Heart right ventricle (tissue), 16 donors: ENCODE data around the gene LAG3. TPM values are rescaled to one million over a fixed set of nuclear protein-coding genes. Genes with fewer than 3 reads are reported as not detected.
A peak's percentile ranks its signal among the peaks of the same experiment; 100 is the strongest.

Experiments
- ATAC-seq, 8 donors: fragments of 200-7000 bp; cut with Tn5 transposase; one replicate each; pipeline ENCODE4 v1.9.1; 2020; ENCODE audit warnings: mild to moderate bottlenecking in 8 of 8, moderate library complexity in 8 of 8, moderate number of reproducible peaks in 1 of 8
- DNase-seq, 2 donors: peaks; one replicate each; pipeline ENCODE4 v3.0.0-alpha.2; 2020
- H3K27ac ChIP-seq, 10 donors: fragments of 200-600 bp; sonication (generic) in 2 of 10; one replicate each; pipeline versions ENCODE4 v1.5.0 to v1.8.0; 2020 to 2022; ENCODE audit warnings: mild to moderate bottlenecking in 3 of 10
- H3K27me3 ChIP-seq, 7 donors: fragments of 200-600 bp; one replicate each; pipeline ENCODE4 v1.8.0; 2021 to 2022; ENCODE audit warnings: mild to moderate bottlenecking in 2 of 7
- H3K36me3 ChIP-seq, 9 donors: fragments of 200-600 bp; sonication (generic) in 1 of 9; one replicate each; pipeline versions ENCODE4 v1.5.0 to v1.8.0; 2020 to 2022; ENCODE audit warnings: mild to moderate bottlenecking in 2 of 9
- H3K4me1 ChIP-seq, 9 donors: fragments of 200-600 bp; sonication (generic) in 1 of 9; one replicate each; pipeline versions ENCODE4 v1.5.0 to v1.8.0; 2020 to 2022; ENCODE audit warnings: mild to moderate bottlenecking in 4 of 9
- H3K4me3 ChIP-seq, 10 donors: fragments of 200-600 bp; sonication (generic) in 2 of 10; one replicate each; pipeline versions ENCODE4 v1.5.0 to v1.8.0; 2020 to 2022; ENCODE audit warnings: mild to moderate bottlenecking in 7 of 10, moderate library complexity in 2 of 10
- H3K9me3 ChIP-seq, 11 donors: fragments of 200-600 bp in 10 of 11; sonication (generic) in 2 of 11; one replicate each; pipeline versions ENCODE4 v1.5.0 to v1.8.0; 2013 to 2022; ENCODE audit warnings: mild to moderate bottlenecking in 2 of 11, control low read depth in 1 of 11, moderate library complexity in 1 of 11
- WGBS, 2 donors: extraction: QIAGEN DNeasy Blood & Tissue Kit; methylation state at CpG; one replicate each; pipeline ENCODE4 v1.1.7; 2013; ENCODE audit warnings: inconsistent platforms in 1 of 2; 5-methylcytosine and 5-hydroxymethylcytosine counted together
- intact Hi-C, 10 donors: fragments of 100-400 bp; cut with DNase I; formaldehyde crosslinking; loops; one replicate each; pipeline versions ENCODE4 v1.11.1 to v1.14.2; 2022
- polyA plus RNA-seq, 2 donors: library from polyadenylated mRNA; stranded (reverse); fragments of 200-250 nt; gene quantifications; one replicate each; pipeline ENCODE4 v1.2.3, GENCODE V29; 2013
- total RNA-seq, 10 donors: library from RNA; stranded (reverse); fragmentation: NEBNext Ultra II Directional in 3 of 10; extraction: Animal tissue kit (Norgen Biotek cat#: 25700) in 3 of 10; gene quantifications; one replicate each; pipeline versions ENCODE4 v1.2.1 to v1.2.4, GENCODE V29; 2021 to 2023
- TF ChIP-seq, protein P1 (sequence below), 9 donors: fragments of 200-600 bp; sonication (generic) in 2 of 9; IDR thresholded peaks; one replicate each; pipeline versions ENCODE4 v1.5.0 to v1.8.0; 2021 to 2022; ENCODE audit warnings: antibody characterized with exemption in 9 of 9, mild to moderate bottlenecking in 5 of 9, moderate library complexity in 1 of 9
- donor health status: Arrhythmogenic right ventricular cardiomyopathy.
- donor health status: ischemic (EF 13 %, LVEDD 7.1; RV severe dilation, severe dysfunction).
- donor health status: healthy with polysubstance abuse.
- donor health status: DM: no; HTN: yes; CAD: no.
- donor health status: DM: no; HTN: no; CAD: no.
- donor health status: ischemic (EF 25% LVEDD 6.9; RV normal size, moderate dysfunction).
- donor health status: ischemic (EF 25% LVEDD 5.7; RV mildly dilated, moderate dysfunction).
- donor health status: healthy.
- donor health status: DM: yes; HTN: yes; CAD: no.
- donor health status: Ischemic cardiomyopathy.
- donor health status: ischemic (EF 35%, LVEDD 5.7; RV mildly dilated, moderate dysfunction).
- donor health status: nonischemic (EF 11% LVEDD 7.7; RV severe dilation, severe dysfunction).
- donor health status: DM: yes; HTN: yes; CAD: no.
- donor health status: PGD.
- donor health status: ischemic (EF 29% LVEDD 5.4; RV normal size, mild dysfunction).
- donor health status: nonischemic (EF 23%, LVEDD 6.1; RV moderate dilation, normal function).

Gene LAG3
- total and polyA plus RNA-seq, 12 donors, result 0.13 to 2.1 (median 0.26) TPM; not detected in 2

- H3K27me3 ChIP-seq, result no peaks in the 10 kb centered on the region
- DNase-seq (peak in 1 of 2 donors; percentile 29), ATAC-seq (peak in 1 of 8 donors; percentile 7)
- peak overlapping the region; percentile 93 to 99 (median 98) for H3K27ac ChIP-seq
- peaks cover 9 to 31% (median 20%) of the 10 kb centered on the region in 9 donors for H3K4me1 ChIP-seq
- 0% methylated on average over 7 of the region's 7 CpGs for WGBS, 2 donors
- intact Hi-C loops, result loop anchor here in 9 of 10 donors (1.0 to 10.0 kb wide), 13 partner anchors 10 to 98 kb away; partner anchors contain the start of genes P3H3 (in 7 of the 9), ZNF384 (in 3 of the 9), GPR162 (in 2 of the 9) and PTMS (in 2 of the 9)
- TF ChIP-seq, protein P1, sequence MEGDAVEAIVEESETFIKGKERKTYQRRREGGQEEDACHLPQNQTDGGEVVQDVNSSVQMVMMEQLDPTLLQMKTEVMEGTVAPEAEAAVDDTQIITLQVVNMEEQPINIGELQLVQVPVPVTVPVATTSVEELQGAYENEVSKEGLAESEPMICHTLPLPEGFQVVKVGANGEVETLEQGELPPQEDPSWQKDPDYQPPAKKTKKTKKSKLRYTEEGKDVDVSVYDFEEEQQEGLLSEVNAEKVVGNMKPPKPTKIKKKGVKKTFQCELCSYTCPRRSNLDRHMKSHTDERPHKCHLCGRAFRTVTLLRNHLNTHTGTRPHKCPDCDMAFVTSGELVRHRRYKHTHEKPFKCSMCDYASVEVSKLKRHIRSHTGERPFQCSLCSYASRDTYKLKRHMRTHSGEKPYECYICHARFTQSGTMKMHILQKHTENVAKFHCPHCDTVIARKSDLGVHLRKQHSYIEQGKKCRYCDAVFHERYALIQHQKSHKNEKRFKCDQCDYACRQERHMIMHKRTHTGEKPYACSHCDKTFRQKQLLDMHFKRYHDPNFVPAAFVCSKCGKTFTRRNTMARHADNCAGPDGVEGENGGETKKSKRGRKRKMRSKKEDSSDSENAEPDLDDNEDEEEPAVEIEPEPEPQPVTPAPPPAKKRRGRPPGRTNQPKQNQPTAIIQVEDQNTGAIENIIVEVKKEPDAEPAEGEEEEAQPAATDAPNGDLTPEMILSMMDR (IDR thresholded peaks at IDR 0.05), result peak in 7 of 9 donors; percentile 4 to 99 (median 96)
- H3K9me3 ChIP-seq, result no peaks in the 10 kb centered on the region
- peak overlapping the region in 6 of 10 donors; percentile 83 to 99 (median 94) for H3K4me3 ChIP-seq
- peaks cover 0 to 32% (median 31%) of the 10 kb centered on the region in 9 donors for H3K36me3 ChIP-seq
Observed at GRCh38 chr12:6753772-6754356, 18.5 kb upstream of the LAG3 start.

- TF ChIP-seq, protein P1 (IDR thresholded peaks at IDR 0.05), result no peak
- Histone ChIP-seq H3K36me3 (peaks cover 0 to 27% (median 25%) of the 10 kb centered on the region in 9 donors), H3K9me3 (no peaks in the 10 kb centered on the region), H3K27ac (peak overlapping the region in 9 of 10 donors; percentile 36 to 99 (median 98)), H3K4me3 (no peak overlapping the region), H3K27me3 (no peaks in the 10 kb centered on the region), H3K4me1 (peaks cover 9 to 31% (median 20%) of the 10 kb centered on the region in 9 donors)
- no peak for DNase-seq
- 95 to 98% methylated on average over 2 of the region's 2 CpGs for WGBS, 2 donors
- intact Hi-C loops, result loop anchor here in 8 of 10 donors (1.0 to 10.0 kb wide), 4 partner anchors 25 to 73 kb away; partner anchors contain the start of genes P3H3 (in 7 of the 8) and GPR162 (in 2 of the 8)
- no peak for ATAC-seq
Observed at GRCh38 chr12:6754411-6754810, 17.9 kb upstream of the LAG3 start.

- intact Hi-C loops, result loop anchor here in 1 of 10 donors (10.0 kb wide), 1 partner anchor 68 kb away; the partner anchor contains the start of genes GPR162 and P3H3
- Histone ChIP-seq H3K4me1 (peaks cover 5 to 19% (median 15%) of the 10 kb centered on the region in 9 donors), H3K36me3 (peaks cover 0 to under 1% (median 0%) of the 10 kb centered on the region in 9 donors), H3K4me3 (no peak overlapping the region), H3K27ac (no peak overlapping the region), H3K9me3 (no peaks in the 10 kb centered on the region), H3K27me3 (no peaks in the 10 kb centered on the region)
- no peak for ATAC-seq
- TF ChIP-seq, protein P1 (IDR thresholded peaks at IDR 0.05), result no peak
- no peak for DNase-seq
- 64 to 71% methylated on average over 8 of the region's 8 CpGs for WGBS, 2 donors
Observed at GRCh38 chr12:6757028-6757690, 15.2 kb upstream of the LAG3 start.

GRCh38 chr12:6758506-6759095 lies 13.7 kb upstream of the LAG3 start:
- peaks cover 4 to 24% (median 11%) of the 10 kb centered on the region in 9 donors for H3K4me1 ChIP-seq
- no peaks in the 10 kb centered on the region for H3K9me3 ChIP-seq
- H3K4me3 ChIP-seq, result no peak overlapping the region
- ATAC-seq, result no peak
- TF ChIP-seq, protein P1 (IDR thresholded peaks at IDR 0.05), result no peak
- WGBS, 2 donors, result 87 to 91% methylated on average over 9 of the region's 9 CpGs
- no peak overlapping the region for H3K27ac ChIP-seq
- intact Hi-C loops, result loop anchor here in 1 of 10 donors (10.0 kb wide), 1 partner anchor 66 kb away; the partner anchor contains the start of genes GPR162 and P3H3
- no peak for DNase-seq
- no peaks in the 10 kb centered on the region for H3K27me3 ChIP-seq
- H3K36me3 ChIP-seq, result no peaks in the 10 kb centered on the region
